ENCODE results near the gene C9orf50. TPM values are rescaled to one million over a fixed set of nuclear protein-coding genes. Genes with fewer than 3 reads are reported as not detected.

The C9orf50 gene
- total and polyA plus RNA-seq, 2 donors (not counting 1 experiment from before 2014, with no cell fraction given): not detected

- H3K4me3 Mint-ChIP-seq: peak overlapping the region; percentile 87
- no peak overlapping the region for H3K4me3 ChIP-seq (ENCODE audit: control extremely low read depth in 1 of 5, extremely low read depth in 1 of 5, insufficient read depth in 1 of 5, low read depth in 2 of 5, low read length in 4 of 5)
- intact Hi-C loops (cut with micrococcal nuclease): loop anchor here (5.0 kb wide), 1 partner anchor 97 kb away; no protein-coding TSS in a partner anchor
- H3K4me1 Mint-ChIP-seq: peaks cover 26% of the 10 kb centered on the region
- H3K27ac ChIP-seq (ENCODE audit: low read length in 2 of 2): peak overlapping the region in 1 of 2 donors; percentile 86
- H2AFZ ChIP-seq (ENCODE audit: insufficient read depth, low read depth, low read length, poor library complexity, severe bottlenecking): no peak overlapping the region
- 92% methylated on average over 24 of the region's 25 CpGs for WGBS (ENCODE audit: insufficient coverage)
- peaks cover 2 to 36% of the 10 kb centered on the region in 2 experiments for H3K36me3 ChIP-seq (replicated peaks in 1 of 2; ENCODE audit: control extremely low read depth in 1 of 2, control insufficient read depth in 1 of 2, extremely low read depth in 1 of 2, insufficient read depth in 2 of 2, low read length in 1 of 2)
- H4K20me1 ChIP-seq (ENCODE audit: control insufficient read depth, insufficient read depth, low read length, poor library complexity, severe bottlenecking): peaks cover 44% of the 10 kb centered on the region
- H3K4me1 ChIP-seq (ENCODE audit: control insufficient read depth in 2 of 2, insufficient read depth in 2 of 2, low read length in 2 of 2): peaks cover 12 to 17% of the 10 kb centered on the region in 2 donors
- H3K79me2 ChIP-seq (ENCODE audit: control insufficient read depth, insufficient read depth, low read length): peaks cover 29% of the 10 kb centered on the region
- ATAC-seq (ENCODE audit: low read depth): no peak
- no peak for DNase-seq
- H3K9ac ChIP-seq (ENCODE audit: low read length): no peak overlapping the region
- no peaks in the 10 kb centered on the region for H3K27me3 ChIP-seq (replicated peaks in 1 of 4; ENCODE audit: control extremely low read depth in 1 of 4, control insufficient read depth in 3 of 4, insufficient read depth in 4 of 4, low read length in 3 of 4)
- no peaks in the 10 kb centered on the region for H3K9me3 Mint-ChIP-seq (ENCODE audit: insufficient read depth)
- peak overlapping the region; percentile 99 for H3K4me2 ChIP-seq (replicated peaks; ENCODE audit: low read depth, low read length, poor library complexity, severe bottlenecking)
- ChIA-PET CTCF (interaction anchor here (0.6 to 6.2 kb wide), 9 partner anchors 11 to 778 kb away, joined by 3 to 66 read pairs (median 3); partner anchors contain the start of gene NTMT1), POLR2A (interaction anchor here (1.8 kb wide), 1 partner anchor 14 kb away, joined by 9 read pairs; the partner anchor contains the start of gene NTMT1)
- H3K9me3 ChIP-seq (ENCODE audit: control extremely low read depth in 1 of 3, control insufficient read depth in 2 of 3, insufficient read depth in 1 of 3, low read length in 2 of 3): no peaks in the 10 kb centered on the region
- H3K27ac Mint-ChIP-seq: peak overlapping the region; percentile 15
- H3K27me3 Mint-ChIP-seq: no peaks in the 10 kb centered on the region
- no peak for TF ChIP-seq EZH2 (IDR thresholded peaks at IDR 0.05; ENCODE audit: borderline replicate concordance, insufficient read depth, low read depth, low read length, poor library complexity, severe bottlenecking)
- TF ChIP-seq, protein P1, sequence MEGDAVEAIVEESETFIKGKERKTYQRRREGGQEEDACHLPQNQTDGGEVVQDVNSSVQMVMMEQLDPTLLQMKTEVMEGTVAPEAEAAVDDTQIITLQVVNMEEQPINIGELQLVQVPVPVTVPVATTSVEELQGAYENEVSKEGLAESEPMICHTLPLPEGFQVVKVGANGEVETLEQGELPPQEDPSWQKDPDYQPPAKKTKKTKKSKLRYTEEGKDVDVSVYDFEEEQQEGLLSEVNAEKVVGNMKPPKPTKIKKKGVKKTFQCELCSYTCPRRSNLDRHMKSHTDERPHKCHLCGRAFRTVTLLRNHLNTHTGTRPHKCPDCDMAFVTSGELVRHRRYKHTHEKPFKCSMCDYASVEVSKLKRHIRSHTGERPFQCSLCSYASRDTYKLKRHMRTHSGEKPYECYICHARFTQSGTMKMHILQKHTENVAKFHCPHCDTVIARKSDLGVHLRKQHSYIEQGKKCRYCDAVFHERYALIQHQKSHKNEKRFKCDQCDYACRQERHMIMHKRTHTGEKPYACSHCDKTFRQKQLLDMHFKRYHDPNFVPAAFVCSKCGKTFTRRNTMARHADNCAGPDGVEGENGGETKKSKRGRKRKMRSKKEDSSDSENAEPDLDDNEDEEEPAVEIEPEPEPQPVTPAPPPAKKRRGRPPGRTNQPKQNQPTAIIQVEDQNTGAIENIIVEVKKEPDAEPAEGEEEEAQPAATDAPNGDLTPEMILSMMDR (IDR thresholded peaks at IDR 0.05): no peak
These were observed 19.4 kb upstream of the C9orf50 start for GRCh38 chr9:129640086-129640870.

GRCh38 chr9:129639756-129640085, 18.8 kb upstream of the C9orf50 start:
- no peaks in the 10 kb centered on the region for H3K27me3 Mint-ChIP-seq
- H3K4me2 ChIP-seq (replicated peaks; ENCODE audit: low read depth, low read length, poor library complexity, severe bottlenecking): no peak overlapping the region
- H3K4me1 Mint-ChIP-seq: peaks cover 26% of the 10 kb centered on the region
- peak overlapping the region; percentile 15 for H3K27ac Mint-ChIP-seq
- ChIA-PET POLR2A (interaction anchor here (1.8 kb wide), 1 partner anchor 14 kb away, joined by 9 read pairs; the partner anchor contains the start of gene NTMT1), CTCF (interaction anchor here (0.6 to 6.2 kb wide), 6 partner anchors 11 to 500 kb away, joined by 3 to 66 read pairs (median 4); partner anchors contain the start of gene NTMT1)
- no peak overlapping the region for H2AFZ ChIP-seq (ENCODE audit: insufficient read depth, low read depth, low read length, poor library complexity, severe bottlenecking)
- H3K4me3 Mint-ChIP-seq: peak overlapping the region; percentile 87
- no peak for DNase-seq
- H3K9me3 Mint-ChIP-seq (ENCODE audit: insufficient read depth): no peaks in the 10 kb centered on the region
- peaks cover 32% of the 10 kb centered on the region for H3K79me2 ChIP-seq (ENCODE audit: control insufficient read depth, insufficient read depth, low read length)
- H3K27ac ChIP-seq (ENCODE audit: low read length in 2 of 2): no peak overlapping the region
- peaks cover 49% of the 10 kb centered on the region for H4K20me1 ChIP-seq (ENCODE audit: control insufficient read depth, insufficient read depth, low read length, poor library complexity, severe bottlenecking)
- TF ChIP-seq, protein P1 (IDR thresholded peaks at IDR 0.05): no peak
- TF ChIP-seq EZH2 (IDR thresholded peaks at IDR 0.05; ENCODE audit: borderline replicate concordance, insufficient read depth, low read depth, low read length, poor library complexity, severe bottlenecking): no peak
- H3K4me3 ChIP-seq (ENCODE audit: control extremely low read depth in 1 of 5, extremely low read depth in 1 of 5, insufficient read depth in 1 of 5, low read depth in 2 of 5, low read length in 4 of 5): no peak overlapping the region
- no peak for ATAC-seq (ENCODE audit: low read depth)
- no peaks in the 10 kb centered on the region for H3K9me3 ChIP-seq (ENCODE audit: control extremely low read depth in 1 of 3, control insufficient read depth in 2 of 3, insufficient read depth in 1 of 3, low read length in 2 of 3)
- H3K36me3 ChIP-seq (replicated peaks in 1 of 2; ENCODE audit: control extremely low read depth in 1 of 2, control insufficient read depth in 1 of 2, extremely low read depth in 1 of 2, insufficient read depth in 2 of 2, low read length in 1 of 2): peaks cover 2 to 42% of the 10 kb centered on the region in 2 experiments
- H3K27me3 ChIP-seq (replicated peaks in 1 of 4; ENCODE audit: control extremely low read depth in 1 of 4, control insufficient read depth in 3 of 4, insufficient read depth in 4 of 4, low read length in 3 of 4): no peaks in the 10 kb centered on the region
- no peak overlapping the region for H3K9ac ChIP-seq (ENCODE audit: low read length)
- peaks cover 12 to 17% of the 10 kb centered on the region in 2 donors for H3K4me1 ChIP-seq (ENCODE audit: control insufficient read depth in 2 of 2, insufficient read depth in 2 of 2, low read length in 2 of 2)
- intact Hi-C loops (cut with micrococcal nuclease): loop anchor here (5.0 kb wide), 1 partner anchor 98 kb away; no protein-coding TSS in a partner anchor
- WGBS (ENCODE audit: insufficient coverage): 95% methylated on average over 12 of the region's 12 CpGs

Data from B cell (primary cell).